ENCODE results near the gene TMEM38B.
"Not testable (repeated sequence)": the region's sequence is repeated elsewhere in the genome, so short reads cannot be mapped to it uniquely, and the experiment has no call there.

TMEM38B gene

GRCh38 chr9:105683688-105684275 lies 10.6 kb upstream of the TMEM38B start:
- DNase-seq = no peak

- no peak for DNase-seq
Observed at GRCh38 chr9:105686936-105687335, 7.4 kb upstream of the TMEM38B start.

GRCh38 chr9:105690742-105691141 lies 3.6 kb upstream of the TMEM38B start:
- peak; percentile 30 for DNase-seq

- DNase-seq = peak; percentile 34
Observed at GRCh38 chr9:105693435-105694189, 729 bp upstream of the TMEM38B start.

GRCh38 chr9:105694848-105695581 lies 674 bp downstream of the TMEM38B start:
- peak; percentile 69 for DNase-seq

GRCh38 chr9:105696219-105696793 lies 2.0 kb downstream of the TMEM38B start:
- DNase-seq = no peak

- no peak for DNase-seq
Observed at GRCh38 chr9:105697871-105698270, 3.5 kb downstream of the TMEM38B start.

GRCh38 chr9:105698348-105698870 lies 4.1 kb downstream of the TMEM38B start:
- no peak for DNase-seq

GRCh38 chr9:105700668-105701067 lies 6.3 kb downstream of the TMEM38B start:
- DNase-seq = no peak

GRCh38 chr9:105701145-105701544 lies 6.8 kb downstream of the TMEM38B start:
- DNase-seq = no peak

- DNase-seq = no peak
Observed at GRCh38 chr9:105702207-105702606, 7.9 kb downstream of the TMEM38B start.

GRCh38 chr9:105703638-105704037 lies 9.3 kb downstream of the TMEM38B start:
- DNase-seq = not testable (repeated sequence)

- no peak for DNase-seq
Observed at GRCh38 chr9:105706156-105706555, 11.8 kb downstream of the TMEM38B start.

- no peak for DNase-seq
Observed at GRCh38 chr9:105708405-105708804, 14.1 kb downstream of the TMEM38B start.

- no peak for DNase-seq
Observed at GRCh38 chr9:105710638-105711037, 16.3 kb downstream of the TMEM38B start.

- DNase-seq = no peak
Observed at GRCh38 chr9:105711867-105712266, 17.5 kb downstream of the TMEM38B start.

- no peak for DNase-seq
Observed at GRCh38 chr9:105712297-105712696, 18.0 kb downstream of the TMEM38B start.

- DNase-seq = no peak
Observed at GRCh38 chr9:105712773-105713172, 18.4 kb downstream of the TMEM38B start.

- DNase-seq = no peak
Observed at GRCh38 chr9:105713260-105714019, 19.1 kb downstream of the TMEM38B start.

- no peak for DNase-seq
Observed at GRCh38 chr9:105714020-105714331, 19.6 kb downstream of the TMEM38B start.

GRCh38 chr9:105716146-105716545 lies 21.8 kb downstream of the TMEM38B start:
- DNase-seq = no peak

- no peak for DNase-seq
Observed at GRCh38 chr9:105722099-105722498, 27.8 kb downstream of the TMEM38B start.

GRCh38 chr9:105725370-105725769 lies 31.0 kb downstream of the TMEM38B start:
- no peak for DNase-seq
